NCI-H1092 treated with DMSO at 0.1 percent for 48 hours (cell line): Measurements from ENCODE around the gene MRPL34.
"Not testable (repeated sequence)": the region's sequence is repeated elsewhere in the genome, so short reads cannot be mapped to it uniquely, and the experiment has no call there.

Experiments used
- DNase-seq: peaks from one replicate; lab custom pipeline; 2025; lab: John Stamatoyannopoulos, UW

Gene MRPL34

DNA sequence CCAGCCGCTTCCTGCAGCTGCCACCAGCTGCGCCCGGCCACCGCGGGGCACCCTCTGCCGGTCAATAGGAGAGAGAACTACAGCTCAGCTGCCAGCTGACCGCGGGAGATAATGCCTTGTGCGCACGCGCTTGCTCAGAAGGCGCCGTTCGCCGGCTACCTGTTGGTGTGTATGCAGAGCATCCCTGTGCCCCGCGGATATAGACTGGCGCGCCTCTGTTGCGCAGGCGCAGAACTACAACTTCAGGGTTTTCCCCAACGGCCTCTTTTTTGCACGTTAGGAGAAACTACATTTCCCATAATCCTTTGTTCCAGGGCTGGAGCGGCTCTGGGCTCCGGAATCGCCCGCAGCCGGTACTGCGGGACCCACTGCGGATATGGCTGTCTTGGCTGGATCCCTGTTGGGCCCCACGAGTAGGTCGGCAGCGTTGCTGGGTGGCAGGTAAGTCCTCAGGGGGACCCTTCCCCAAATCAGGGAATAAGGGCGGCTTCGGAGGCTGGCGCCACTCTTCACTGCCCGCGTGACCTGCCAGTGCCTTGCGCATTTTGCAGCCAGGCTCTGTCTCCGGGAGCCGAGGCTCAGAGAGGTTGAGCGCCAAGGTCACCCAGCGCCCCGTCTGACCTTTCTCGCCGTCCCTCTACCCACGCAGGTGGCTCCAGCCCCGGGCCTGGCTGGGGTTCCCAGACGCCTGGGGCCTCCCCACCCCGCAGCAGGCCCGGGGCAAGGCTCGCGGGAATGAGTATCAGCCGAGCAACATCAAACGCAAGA lies at the start of gene MRPL34:
Gene MRPL34 (plus strand): TSS at position 356 of the 768 bp plus-strand sequence. CDS start 21 bp downstream, at position 377.
- peak; percentile 99 for DNase-seq

GRCh38 chr19:17256130-17256529 lies 49.5 kb upstream of the MRPL34 start:
- DNase-seq: no peak

DNA sequence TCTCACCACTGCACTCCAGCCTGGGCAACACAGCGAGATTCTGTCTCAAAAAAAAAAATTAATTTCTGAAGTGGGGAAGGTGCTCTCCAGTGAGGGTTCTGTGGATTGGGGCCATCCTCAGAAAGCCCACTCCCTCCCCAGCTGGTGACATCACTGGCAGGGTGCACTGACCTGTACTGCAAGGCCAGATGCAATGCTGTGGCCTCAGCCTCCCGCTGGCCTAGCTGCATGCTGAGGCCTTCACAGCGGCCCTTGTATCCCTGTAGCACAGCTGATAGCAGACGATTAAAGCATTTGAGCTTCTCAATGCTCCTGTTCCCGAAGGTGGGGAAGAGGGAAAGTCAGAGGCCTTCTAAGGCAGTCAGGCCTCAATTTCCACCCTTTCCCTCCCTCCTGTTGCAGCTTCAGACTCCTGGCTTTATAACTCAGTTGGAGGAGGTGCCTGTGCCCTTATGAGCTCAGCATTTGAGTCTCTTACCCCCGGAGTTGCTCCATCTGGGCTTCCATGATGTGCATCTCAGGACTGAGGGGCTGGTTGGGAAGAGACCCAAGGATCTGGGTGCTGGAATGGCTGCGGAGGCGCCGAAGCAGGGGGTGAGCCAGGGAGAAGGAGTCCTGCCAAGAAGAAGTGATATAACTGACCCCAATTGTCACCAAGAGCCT lies 46.4 kb upstream of the MRPL34 start:
- DNase-seq: no peak

DNA sequence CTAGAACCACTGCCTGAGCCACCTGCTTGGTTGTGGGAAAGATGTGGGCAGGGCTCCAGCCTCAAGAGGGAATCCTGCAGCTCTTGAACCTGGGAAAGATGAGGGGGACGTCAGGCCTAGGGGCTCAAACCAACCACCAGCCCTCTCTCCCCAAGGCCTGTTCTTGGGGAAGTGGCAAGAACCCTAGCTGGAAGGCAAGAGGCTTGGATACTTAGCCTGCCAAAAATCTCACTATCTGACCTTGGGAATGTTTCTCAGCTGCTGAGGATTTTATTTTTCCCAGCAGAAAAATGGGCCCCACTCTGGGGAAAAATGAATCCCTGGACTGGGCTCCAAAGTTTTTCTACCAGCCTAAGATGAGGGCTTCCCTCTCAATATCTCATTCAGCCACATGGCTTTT lies 45.7 kb upstream of the MRPL34 start:
- DNase-seq: no peak

- peak; percentile 55 for DNase-seq
These were observed 44.8 kb upstream of the MRPL34 start for GRCh38 chr19:17260842-17261325.

DNA sequence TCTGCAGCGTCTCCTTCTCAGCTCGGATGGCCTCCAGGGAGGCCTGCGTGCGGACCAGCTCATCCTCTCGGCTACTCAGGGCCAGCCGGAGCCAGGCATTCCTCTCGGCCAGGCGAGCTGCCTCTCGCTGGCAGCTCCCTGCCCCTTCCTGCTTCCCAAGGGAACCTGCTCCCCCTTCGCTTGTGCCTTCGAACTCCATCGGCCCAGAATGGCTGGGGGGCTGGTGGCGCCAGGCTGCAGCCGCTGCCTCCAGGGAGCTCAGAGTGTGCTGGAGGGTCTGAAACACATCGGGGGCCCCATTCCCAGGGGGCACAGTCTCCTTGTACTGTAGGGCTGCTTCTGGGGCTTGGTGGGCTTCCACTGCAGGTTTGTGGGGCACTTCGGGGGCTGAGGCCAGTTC lies 43.1 kb upstream of the MRPL34 start:
- no peak for DNase-seq

DNA sequence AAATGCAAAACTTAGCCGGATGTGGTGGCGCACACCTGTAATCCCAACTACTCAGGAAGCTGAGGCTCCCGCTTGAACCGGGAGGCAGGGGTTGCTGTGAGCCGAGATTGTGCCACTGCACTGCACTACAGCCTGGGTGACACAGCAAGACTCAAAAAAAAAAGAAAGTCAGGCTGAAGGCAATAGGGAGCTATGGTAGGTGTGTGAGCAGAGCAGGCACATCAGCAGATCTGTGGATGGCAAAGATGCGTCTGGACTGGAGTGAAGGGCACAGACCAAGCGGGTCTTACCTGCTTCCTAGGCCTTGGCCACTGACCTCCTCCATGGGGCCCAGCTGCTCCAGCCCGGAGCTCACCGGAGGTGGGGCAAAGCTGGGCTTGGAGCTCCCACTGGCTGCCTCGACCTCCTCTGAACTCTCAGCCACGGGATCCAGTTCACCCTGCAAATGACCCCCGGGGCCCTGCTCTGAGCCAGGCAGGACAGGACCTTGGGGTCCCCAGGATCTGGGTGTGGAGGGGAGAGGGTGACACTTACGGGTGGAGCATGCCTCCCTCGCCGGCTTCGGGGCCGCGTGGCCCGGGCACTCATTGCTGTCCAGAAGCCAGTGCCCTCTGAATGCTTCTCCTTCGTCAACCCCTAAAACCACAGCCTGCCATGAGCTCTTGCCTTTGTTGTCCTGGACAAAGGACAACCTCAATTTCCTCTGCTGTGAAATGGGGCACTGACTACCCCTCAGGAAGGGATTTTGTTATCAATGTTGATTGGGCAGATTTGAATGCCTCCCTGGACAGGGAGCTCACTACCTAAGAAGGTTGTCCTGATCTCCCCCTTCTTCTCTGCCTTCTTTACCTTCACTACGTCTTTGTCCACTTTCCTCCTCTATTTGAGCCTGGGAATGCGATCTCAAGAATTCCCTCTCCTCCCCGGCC lies 41.7 kb upstream of the MRPL34 start:
- no peak for DNase-seq

- no peak for DNase-seq
These were observed 41.1 kb upstream of the MRPL34 start, which contains the start of gene USHBP1 for GRCh38 chr19:17264641-17264979. USHBP1 (minus strand) TSS chr19:17264745; CDS start chr19:17264299, 446 bp downstream.

DNA sequence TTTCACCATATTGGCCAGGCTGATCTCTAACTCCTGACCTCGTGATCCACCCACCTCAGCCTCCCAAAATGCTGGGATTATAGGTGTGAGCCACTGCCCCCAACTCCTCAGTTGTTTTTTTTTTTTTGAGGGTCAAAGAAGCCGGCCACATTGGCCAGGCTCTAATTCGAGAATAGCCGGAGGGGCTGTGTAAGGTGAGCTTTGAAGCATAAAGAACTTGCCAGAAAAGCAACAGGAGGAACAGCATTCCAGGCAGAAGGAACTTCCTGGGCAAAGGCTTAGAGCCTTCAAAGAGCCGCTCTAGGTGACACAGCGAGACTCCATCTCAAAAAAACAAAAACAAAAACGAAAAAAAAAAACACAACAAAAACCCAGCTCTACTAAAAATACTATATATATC lies 39.6 kb upstream of the MRPL34 start:
- no peak for DNase-seq

GRCh38 chr19:17266589-17266974 lies 39.1 kb upstream of the MRPL34 start:
- no peak for DNase-seq

- peak; percentile 98 for DNase-seq
These were observed 38.5 kb upstream of the MRPL34 start, which contains the start of gene BABAM1 for GRCh38 chr19:17266975-17267788. BABAM1 (plus strand) TSS chr19:17267443; CDS start chr19:17268807, 1,364 bp downstream.

- no peak for DNase-seq
These were observed 36.9 kb upstream of the MRPL34 start for GRCh38 chr19:17268754-17269153.

DNA sequence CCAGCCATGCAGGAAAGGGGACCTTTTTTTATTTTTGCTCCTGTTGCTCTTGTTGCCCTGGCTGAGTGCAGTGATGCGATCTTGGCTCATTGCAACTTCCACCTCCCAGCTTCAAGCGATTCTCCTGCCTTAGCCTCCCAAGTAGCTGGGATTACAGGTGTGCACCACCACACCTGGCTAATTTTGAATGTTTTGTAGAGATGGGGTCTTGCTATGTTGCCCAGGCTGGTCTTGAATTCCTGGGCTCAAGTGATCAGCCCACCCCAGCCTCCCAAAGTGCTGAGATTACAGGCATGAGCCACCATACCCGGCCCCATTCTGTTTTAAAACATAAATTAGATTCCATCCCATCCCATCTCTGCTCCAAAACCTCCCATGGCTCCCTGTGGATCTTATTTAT lies 30.8 kb upstream of the MRPL34 start:
- DNase-seq: not testable (repeated sequence)

- DNase-seq: no peak
These were observed 30.1 kb upstream of the MRPL34 start for GRCh38 chr19:17275441-17276175.

DNA sequence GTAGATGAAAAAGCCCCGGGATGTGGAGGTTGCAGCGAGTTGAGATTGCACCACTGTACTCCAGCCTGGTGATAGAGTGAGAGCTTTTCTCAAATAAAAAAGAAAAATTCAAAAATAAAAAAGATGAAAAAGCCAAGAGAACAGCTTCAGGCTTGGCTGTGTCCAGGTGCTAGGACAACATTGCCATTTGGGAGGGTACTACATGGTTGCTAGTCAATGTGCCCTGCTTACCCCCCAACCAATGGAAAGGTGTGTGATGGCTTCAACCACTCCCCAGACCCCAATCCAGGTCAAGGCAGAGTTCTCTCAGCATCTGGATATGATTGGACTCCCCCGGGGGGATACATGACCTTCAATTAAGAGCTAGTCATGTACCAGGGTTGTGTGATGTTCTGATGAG lies 26.2 kb upstream of the MRPL34 start:
- DNase-seq: no peak

- DNase-seq: peak; percentile 4
These were observed 24.0 kb upstream of the MRPL34 start, which contains the start of gene ANKLE1 for GRCh38 chr19:17281391-17282304. ANKLE1 (plus strand) TSS chr19:17281901; CDS start chr19:17281921, 20 bp downstream.

DNA sequence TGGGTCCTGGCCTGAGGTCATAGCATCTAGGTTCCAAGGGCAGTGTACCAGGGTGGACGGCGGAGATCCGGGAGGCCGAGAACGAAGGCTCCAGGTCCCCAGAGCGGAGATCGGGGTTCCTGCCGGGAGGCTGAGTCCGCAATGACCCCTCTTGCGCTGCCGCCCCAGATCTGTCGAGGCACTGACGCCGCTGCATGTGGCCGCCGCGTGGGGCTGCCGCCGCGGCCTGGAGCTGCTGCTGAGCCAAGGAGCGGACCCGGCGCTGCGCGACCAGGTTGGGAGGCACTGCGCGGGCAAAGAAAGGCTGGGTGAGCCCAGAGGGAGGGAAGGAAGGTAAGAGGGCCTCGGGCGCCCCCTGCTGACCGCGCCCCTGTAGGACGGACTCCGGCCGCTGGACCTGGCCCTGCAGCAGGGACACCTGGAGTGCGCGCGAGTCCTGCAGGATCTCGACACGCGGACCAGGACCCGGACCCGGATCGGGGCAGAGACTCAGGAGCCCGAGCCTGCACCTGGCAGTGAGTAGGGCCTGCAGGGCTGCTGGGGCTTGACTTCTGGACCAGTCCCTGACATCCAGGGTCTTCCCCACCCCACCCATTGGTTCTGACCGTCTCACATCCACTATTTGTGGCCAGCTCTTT lies 23.1 kb upstream of the MRPL34 start:
- peak; percentile 83 for DNase-seq

GRCh38 chr19:17283504-17283996 lies 22.1 kb upstream of the MRPL34 start:
- DNase-seq: no peak
